Adrenal gland (tissue), 5 donors: ENCODE data around the gene SIRT1.

Experiments used
- POLR2A ChIP-seq, 2 donors: fragments of 450-650 bp; IDR thresholded peaks; one replicate each; pipeline ENCODE4 v1.6.1; 2017; ENCODE audit warnings: antibody characterized with exemption in 2 of 2, mild to moderate bottlenecking in 2 of 2, moderate library complexity in 1 of 2
- TF ChIP-seq, protein P1 (sequence below), 6 experiments: fragments of 450-650 bp in 4 of 6; fragments of 200-600 bp in 2 of 6; sonication (generic) in 1 of 6; IDR thresholded peaks; 1 replicate in 5 of 6; 2 replicates in 1 of 6; pipeline versions ENCODE4 v1.5.1 to v1.8.0; 2016 to 2021; ENCODE audit warnings: antibody characterized with exemption in 6 of 6, mild to moderate bottlenecking in 2 of 6, moderate library complexity in 1 of 6
- donor health status: DM: no; HTN: no; CAD: no.

DNA sequence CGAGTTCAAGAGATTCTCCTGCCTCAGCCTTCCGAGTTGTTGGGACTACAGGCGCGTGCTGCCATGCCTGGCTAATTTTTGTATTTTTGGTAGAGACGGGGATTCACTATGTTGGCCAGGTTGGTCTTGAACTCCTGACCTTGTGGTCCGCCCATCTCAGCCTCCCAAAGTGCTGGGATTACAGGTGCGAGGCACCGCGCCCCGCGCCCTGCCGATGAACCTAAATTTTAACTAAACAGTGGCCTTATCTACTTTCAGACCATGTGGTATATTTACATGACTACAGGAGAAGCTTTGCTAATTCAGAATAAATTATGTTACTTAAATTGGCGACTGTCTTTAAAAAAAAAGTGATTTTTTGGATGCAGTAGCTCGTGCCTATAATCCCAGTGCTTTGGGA, 9.2 kb downstream of the SIRT1 start:
- TF ChIP-seq, protein P1, sequence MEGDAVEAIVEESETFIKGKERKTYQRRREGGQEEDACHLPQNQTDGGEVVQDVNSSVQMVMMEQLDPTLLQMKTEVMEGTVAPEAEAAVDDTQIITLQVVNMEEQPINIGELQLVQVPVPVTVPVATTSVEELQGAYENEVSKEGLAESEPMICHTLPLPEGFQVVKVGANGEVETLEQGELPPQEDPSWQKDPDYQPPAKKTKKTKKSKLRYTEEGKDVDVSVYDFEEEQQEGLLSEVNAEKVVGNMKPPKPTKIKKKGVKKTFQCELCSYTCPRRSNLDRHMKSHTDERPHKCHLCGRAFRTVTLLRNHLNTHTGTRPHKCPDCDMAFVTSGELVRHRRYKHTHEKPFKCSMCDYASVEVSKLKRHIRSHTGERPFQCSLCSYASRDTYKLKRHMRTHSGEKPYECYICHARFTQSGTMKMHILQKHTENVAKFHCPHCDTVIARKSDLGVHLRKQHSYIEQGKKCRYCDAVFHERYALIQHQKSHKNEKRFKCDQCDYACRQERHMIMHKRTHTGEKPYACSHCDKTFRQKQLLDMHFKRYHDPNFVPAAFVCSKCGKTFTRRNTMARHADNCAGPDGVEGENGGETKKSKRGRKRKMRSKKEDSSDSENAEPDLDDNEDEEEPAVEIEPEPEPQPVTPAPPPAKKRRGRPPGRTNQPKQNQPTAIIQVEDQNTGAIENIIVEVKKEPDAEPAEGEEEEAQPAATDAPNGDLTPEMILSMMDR (IDR thresholded peaks at IDR 0.05), result no peak
- no peak for TF ChIP-seq POLR2A (IDR thresholded peaks at IDR 0.05)
